PC-3 (cell line): ENCODE results near the gene TRPC4AP. TPM values are rescaled to one million over a fixed set of nuclear protein-coding genes. Genes with fewer than 3 reads are reported as not detected.
A peak's percentile ranks its signal among the peaks of the same experiment; 100 is the strongest.

Experiments
- ATAC-seq: fragments of 200-7000 bp; cut with Tn5 transposase; 2 replicates; pipeline ENCODE4 v1.9.1; 2020; ENCODE audit warnings: mild to moderate bottlenecking, moderate library complexity
- BruUV-seq: library from RNA; stranded (reverse); fragments of 400-500 nt; replicated peaks from 2 replicates; lab custom pipeline; 2021; lab: Mats Ljungman, UMichigan
- CTCF ChIA-PET: fragments of 300-600 bp; sonication (Branson Sonifier 250); formaldehyde crosslinking; loops from one replicate; lab custom pipeline; 2022; ENCODE audit warnings: antibody characterized with exemption; lab: Charles Lee
- POLR2A ChIA-PET: fragments of 300-600 bp; sonication (Branson Sonifier 250); formaldehyde crosslinking; loops from one replicate; lab custom pipeline; 2022; ENCODE audit warnings: antibody characterized with exemption; ENCODE audit not compliant: unreplicated experiment; lab: Charles Lee
- DNase-seq: peaks from one replicate; pipeline ENCODE4 v3.0.0-alpha.2; 2015
- H2AFZ ChIP-seq: fragments of 300-600 bp; sonication (generic); 2 replicates; pipeline ENCODE4 v1.6.0; 2016; ENCODE audit warnings: antibody characterized with exemption, low read length
- H3F3A ChIP-seq: fragments of 300-600 bp; sonication (generic); one replicate; pipeline ENCODE4 v1.6.0; 2017; ENCODE audit warnings: antibody characterized with exemption, low read length, control low read depth, mild to moderate bottlenecking; ENCODE audit not compliant: unreplicated experiment
- H3K27ac ChIP-seq: fragments of 300-600 bp; sonication (generic); 2 replicates; pipeline ENCODE4 v1.5.1; 2016; ENCODE audit warnings: mild to moderate bottlenecking, low read length
- H3K27me3 ChIP-seq: fragments of 300-600 bp; sonication (generic); 2 replicates; pipeline ENCODE4 v1.6.1; 2016; ENCODE audit warnings: low read length, mixed read lengths
- H3K36me3 ChIP-seq: fragments of 300-600 bp; sonication (generic); 2 replicates; pipeline ENCODE4 v1.6.1; 2016; ENCODE audit warnings: low read depth, mixed run types, low read length, mixed read lengths
- H3K4me1 ChIP-seq: fragments of 300-600 bp; sonication (generic); 2 replicates; pipeline ENCODE4 v1.5.1; 2016; ENCODE audit warnings: low read length; ENCODE audit not compliant: insufficient read depth
- H3K4me2 ChIP-seq: fragments of 300-600 bp; sonication (generic); 2 replicates; pipeline ENCODE4 v1.6.0; 2016; ENCODE audit warnings: low read length
- H3K4me3 ChIP-seq: fragments of 300-600 bp; sonication (generic); 2 replicates; pipeline ENCODE4 v1.5.1; 2016; ENCODE audit warnings: mild to moderate bottlenecking, low read length, mixed read lengths
- H3K79me2 ChIP-seq: fragments of 300-600 bp; sonication (generic); 2 replicates; pipeline ENCODE4 v1.6.1; 2017; ENCODE audit warnings: low read length, mixed read lengths
- H3K9ac ChIP-seq: fragments of 300-600 bp; sonication (generic); 2 replicates; pipeline ENCODE4 v1.6.0; 2016; ENCODE audit warnings: mild to moderate bottlenecking, low read length
- H3K9me2 ChIP-seq: fragments of 300-600 bp; sonication (generic); replicated peaks from 2 replicates; pipeline ENCODE4 v1.6.1; 2016; ENCODE audit warnings: mixed run types, low read length, mixed read lengths
- H3K9me3 ChIP-seq: fragments of 300-600 bp; sonication (generic); 2 replicates; pipeline ENCODE4 v1.6.1; 2016; ENCODE audit warnings: low read length, mixed read lengths
- H4K20me1 ChIP-seq: fragments of 300-600 bp; sonication (generic); 2 replicates; pipeline ENCODE4 v1.6.1; 2016; ENCODE audit warnings: low read length, mixed read lengths
- EZH2 ChIP-seq: fragments of 300-600 bp; sonication (generic); IDR thresholded peaks from one replicate; pipeline ENCODE4 v1.6.1; 2017; ENCODE audit warnings: antibody characterized with exemption, mild to moderate bottlenecking, low read length; ENCODE audit not compliant: unreplicated experiment
- EZH2phosphoT487 ChIP-seq: fragments of 300-600 bp; sonication (generic); IDR thresholded peaks from 2 replicates; pipeline ENCODE4 v1.6.1; 2018; ENCODE audit warnings: mild to moderate bottlenecking, antibody characterized with exemption, low read length, borderline replicate concordance
- intact Hi-C: fragments of 100-400 bp; cut with micrococcal nuclease; formaldehyde crosslinking; loops from 2 replicates; pipeline ENCODE4 v1.9.0; 2023
- total RNA-seq: library from RNA; depleted of rRNA; stranded (reverse); fragments of >200 nt; gene quantifications from 2 replicates; pipeline ENCODE4 v1.2.3, GENCODE V29; 2014
- TF ChIP-seq, protein P1 (sequence below): fragments of 300-600 bp; sonication (generic); conservative IDR thresholded peaks from 2 replicates; pipeline ENCODE4 v1.5.1; 2017; ENCODE audit warnings: antibody characterized with exemption, low read depth, mild to moderate bottlenecking, low read length

Gene TRPC4AP
- total RNA-seq, 1 experiment from 2014 or later: 46.9 TPM

DNA sequence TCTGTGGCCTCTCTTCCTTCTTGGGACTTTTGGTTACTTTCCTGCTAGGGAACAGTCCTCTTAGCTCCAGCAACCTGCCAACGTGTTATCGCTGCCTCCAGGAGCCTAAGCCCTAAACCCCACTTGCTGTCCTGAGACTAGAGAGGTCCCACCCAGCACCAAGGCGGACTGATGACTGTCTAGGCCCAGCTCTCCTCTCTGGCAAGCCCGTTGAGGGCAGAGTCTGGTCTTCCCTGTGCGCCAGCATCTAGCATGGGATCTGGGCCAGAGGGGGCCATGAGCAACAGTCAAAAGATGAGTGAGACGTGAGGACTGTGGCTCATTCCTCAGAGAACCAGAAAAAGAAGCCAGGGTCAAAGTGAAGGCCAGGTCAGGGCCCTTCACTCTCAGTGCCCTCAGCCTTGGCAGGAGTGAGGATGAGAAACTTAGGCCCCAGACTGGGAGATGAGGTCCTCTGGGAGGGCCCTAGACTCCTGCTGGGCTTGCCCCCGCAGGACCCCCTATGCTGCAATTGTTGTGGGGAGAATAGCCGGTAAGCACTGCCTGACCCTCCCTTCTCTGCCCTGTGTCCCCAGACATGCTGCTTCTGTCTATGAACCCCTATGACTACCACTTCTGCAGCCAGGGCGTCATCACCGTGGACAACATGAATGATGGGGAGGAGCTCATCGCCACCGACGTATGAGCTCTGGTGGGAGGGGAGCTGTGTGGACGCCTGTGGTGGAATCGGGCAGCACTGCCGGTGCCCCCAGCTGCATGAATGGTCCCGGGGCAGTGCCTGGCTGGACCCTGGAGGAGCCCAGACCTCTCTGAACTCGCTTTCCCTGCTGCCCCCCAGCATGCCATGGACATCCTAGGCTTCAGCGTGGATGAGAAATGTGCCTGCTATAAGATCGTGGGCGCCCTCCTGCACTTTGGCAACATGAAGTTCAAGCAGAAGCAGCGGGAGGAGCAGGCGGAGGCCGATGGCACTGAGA lies 106.0 kb downstream of the TRPC4AP start:
- no TSS peak for BruUV-seq
- ChIA-PET POLR2A (no interaction called here), CTCF (no interaction called here)
- Histone ChIP-seq H3K9ac (no peak overlapping the region), H3K27me3 (no peaks in the 10 kb centered on the region), H4K20me1 (no peaks in the 10 kb centered on the region), H3K4me3 (no peak overlapping the region), H3K9me3 (no peaks in the 10 kb centered on the region), H3K4me2 (no peak overlapping the region), H3K9me2 (no peaks in the 10 kb centered on the region), H3K36me3 (no peaks in the 10 kb centered on the region), H2AFZ (no peak overlapping the region), H3K27ac (no peak overlapping the region), H3F3A (no peaks in the 10 kb centered on the region), H3K4me1 (peaks cover 5% of the 10 kb centered on the region), H3K79me2 (no peaks in the 10 kb centered on the region)
- intact Hi-C loops: no loop called here
- DNase-seq (no peak), ATAC-seq (no peak)
- no peak for TF ChIP-seq EZH2

DNA sequence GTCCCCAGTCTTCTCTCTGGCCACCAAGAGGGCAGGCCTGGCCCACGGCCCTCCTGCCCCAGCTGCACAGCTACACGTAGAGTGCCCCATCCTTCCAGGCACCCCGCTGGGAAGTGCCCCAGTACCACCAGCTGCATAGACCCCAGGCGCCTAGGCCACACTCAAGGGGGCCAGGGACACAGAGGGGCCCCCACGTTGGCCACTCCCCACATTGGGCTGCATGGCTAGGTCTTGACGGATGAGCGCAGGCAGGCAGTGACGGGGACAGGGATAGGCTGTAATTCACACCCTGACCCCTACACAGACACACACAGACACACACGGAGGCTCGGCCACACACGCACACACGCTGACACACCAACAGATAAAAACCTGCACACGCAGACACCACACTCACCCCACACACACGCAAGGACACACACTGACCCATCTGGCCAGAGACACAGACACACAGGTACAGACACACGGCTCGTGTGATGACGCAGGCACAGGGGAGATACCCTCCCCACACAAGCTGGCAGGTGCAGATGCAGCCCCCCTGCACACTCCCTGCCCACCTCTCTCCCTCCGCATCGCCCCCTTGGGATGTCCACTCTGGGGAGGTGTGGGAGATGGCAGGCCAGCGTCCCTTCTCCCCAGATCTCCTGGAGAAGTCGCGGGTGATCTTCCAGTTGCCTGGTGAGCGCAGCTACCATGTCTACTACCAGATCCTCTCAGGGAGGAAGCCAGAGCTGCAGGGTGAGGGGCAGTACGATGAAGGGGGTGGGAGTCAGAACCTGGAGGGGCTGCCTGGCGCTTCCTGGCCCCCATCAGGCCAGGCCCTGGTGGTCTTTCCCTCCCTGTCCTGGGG lies 106.9 kb downstream of the TRPC4AP start:
- H3K79me2 ChIP-seq: no peaks in the 10 kb centered on the region
- H3K27ac ChIP-seq: no peak overlapping the region
- H3K36me3 ChIP-seq: no peaks in the 10 kb centered on the region
- ChIA-PET POLR2A (interaction anchor here (0.6 kb wide), 1 partner anchor 9 kb away, joined by 4 read pairs; no protein-coding TSS in a partner anchor), CTCF (interaction anchor here (1.4 kb wide), 1 partner anchor 111 kb away, joined by 3 read pairs; no protein-coding TSS in a partner anchor)
- no peaks in the 10 kb centered on the region for H3K9me2 ChIP-seq
- DNase-seq: no peak
- H3K4me2 ChIP-seq: no peak overlapping the region
- H3K9me3 ChIP-seq: no peaks in the 10 kb centered on the region
- TF ChIP-seq EZH2phosphoT487 (no peak), EZH2 (no peak)
- TF ChIP-seq, protein P1, sequence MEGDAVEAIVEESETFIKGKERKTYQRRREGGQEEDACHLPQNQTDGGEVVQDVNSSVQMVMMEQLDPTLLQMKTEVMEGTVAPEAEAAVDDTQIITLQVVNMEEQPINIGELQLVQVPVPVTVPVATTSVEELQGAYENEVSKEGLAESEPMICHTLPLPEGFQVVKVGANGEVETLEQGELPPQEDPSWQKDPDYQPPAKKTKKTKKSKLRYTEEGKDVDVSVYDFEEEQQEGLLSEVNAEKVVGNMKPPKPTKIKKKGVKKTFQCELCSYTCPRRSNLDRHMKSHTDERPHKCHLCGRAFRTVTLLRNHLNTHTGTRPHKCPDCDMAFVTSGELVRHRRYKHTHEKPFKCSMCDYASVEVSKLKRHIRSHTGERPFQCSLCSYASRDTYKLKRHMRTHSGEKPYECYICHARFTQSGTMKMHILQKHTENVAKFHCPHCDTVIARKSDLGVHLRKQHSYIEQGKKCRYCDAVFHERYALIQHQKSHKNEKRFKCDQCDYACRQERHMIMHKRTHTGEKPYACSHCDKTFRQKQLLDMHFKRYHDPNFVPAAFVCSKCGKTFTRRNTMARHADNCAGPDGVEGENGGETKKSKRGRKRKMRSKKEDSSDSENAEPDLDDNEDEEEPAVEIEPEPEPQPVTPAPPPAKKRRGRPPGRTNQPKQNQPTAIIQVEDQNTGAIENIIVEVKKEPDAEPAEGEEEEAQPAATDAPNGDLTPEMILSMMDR: no peak
- peaks cover 5% of the 10 kb centered on the region for H3K4me1 ChIP-seq
- peak; percentile 5; the same call in 1 of the 2 replicates for ATAC-seq
- H4K20me1 ChIP-seq: no peaks in the 10 kb centered on the region
- no peak overlapping the region for H2AFZ ChIP-seq
- H3K4me3 ChIP-seq: no peak overlapping the region
- H3K9ac ChIP-seq: no peak overlapping the region
- intact Hi-C loops: no loop called here
- no peaks in the 10 kb centered on the region for H3F3A ChIP-seq
- BruUV-seq: no TSS peak
- no peaks in the 10 kb centered on the region for H3K27me3 ChIP-seq

DNA sequence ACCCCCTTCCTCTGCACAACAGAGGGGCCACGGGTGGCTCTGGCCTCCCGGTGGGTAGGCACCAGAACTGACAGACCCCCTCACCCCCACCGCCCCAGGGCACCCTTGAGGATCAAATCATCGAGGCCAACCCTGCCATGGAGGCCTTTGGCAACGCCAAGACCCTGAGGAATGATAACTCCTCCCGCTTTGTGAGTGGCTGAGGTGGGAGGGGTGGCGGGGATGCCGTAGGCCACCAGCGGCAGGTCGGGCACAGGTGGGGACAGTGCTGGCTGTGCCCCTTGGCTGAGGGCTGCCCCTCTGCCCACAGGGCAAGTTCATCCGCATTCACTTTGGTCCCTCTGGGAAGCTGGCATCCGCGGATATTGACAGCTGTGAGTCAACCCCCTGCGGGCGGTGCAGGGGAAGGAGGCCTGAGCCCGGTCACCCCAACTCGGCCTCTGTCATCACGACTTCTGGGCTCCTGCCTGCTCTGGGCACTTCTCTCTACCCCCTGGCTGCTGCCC lies 107.8 kb downstream of the TRPC4AP start:
- Histone ChIP-seq H3K4me2 (no peak overlapping the region), H3K27me3 (no peaks in the 10 kb centered on the region), H3F3A (no peaks in the 10 kb centered on the region), H2AFZ (no peak overlapping the region), H3K4me1 (peaks cover 5% of the 10 kb centered on the region), H3K9ac (no peak overlapping the region), H3K9me2 (no peaks in the 10 kb centered on the region), H4K20me1 (no peaks in the 10 kb centered on the region), H3K4me3 (no peak overlapping the region), H3K9me3 (no peaks in the 10 kb centered on the region), H3K36me3 (no peaks in the 10 kb centered on the region), H3K79me2 (no peaks in the 10 kb centered on the region), H3K27ac (no peak overlapping the region)
- DNase-seq (peak; percentile 61), ATAC-seq (peak; percentile 73)
- intact Hi-C loops: no loop called here
- POLR2A ChIA-PET: interaction anchor here (0.6 kb wide), 1 partner anchor 9 kb away, joined by 4 read pairs; no protein-coding TSS in a partner anchor
- no TSS peak for BruUV-seq
- TF ChIP-seq EZH2phosphoT487: no peak
- TF ChIP-seq, protein P1: peak; percentile 17; the same call in 1 of the 2 replicates
- no peak for TF ChIP-seq EZH2
- CTCF ChIA-PET: interaction anchor here (1.4 kb wide), 1 partner anchor 111 kb away, joined by 3 read pairs; no protein-coding TSS in a partner anchor
